Astrocyte of the spinal cord (primary cell): ENCODE measurements around the gene NECAB2.

Source experiments
- DNase-seq: peaks from one replicate; pipeline ENCODE4 v3.0.0; 2011; ENCODE audit warnings: low read depth, low spot score
- H3K4me3 ChIP-seq: 2 replicates; pipeline ENCODE4 v1.5.1; 2011; ENCODE audit warnings: low read depth, mild to moderate bottlenecking, low read length, moderate library complexity
- CTCF ChIP-seq: IDR thresholded peaks from 2 replicates; pipeline ENCODE4 v1.5.1; 2012; ENCODE audit warnings: low read depth, mild to moderate bottlenecking, low read length, inconsistent platforms
- in situ Hi-C: cut with HindIII; loops from 2 replicates; pipeline ENCODE4 v1.10.0; 2017; ENCODE audit warnings: low sequenced_read_pairs

The NECAB2 gene

GRCh38 chr16:83968891-83969649, 1.0 kb downstream of the NECAB2 start:
- no peak for DNase-seq
- in situ Hi-C loops: no loop called here
- no peak overlapping the region for H3K4me3 ChIP-seq
- TF ChIP-seq CTCF: no peak

- no peak overlapping the region for H3K4me3 ChIP-seq
- in situ Hi-C loops: no loop called here
- no peak for DNase-seq
- TF ChIP-seq CTCF: no peak
Measured at GRCh38 chr16:83969771-83970429, 1.9 kb downstream of the NECAB2 start.

GRCh38 chr16:83970430-83970815, 2.4 kb downstream of the NECAB2 start:
- no peak for DNase-seq
- TF ChIP-seq CTCF: no peak
- in situ Hi-C loops: no loop called here
- no peak overlapping the region for H3K4me3 ChIP-seq

GRCh38 chr16:83971165-83972130, 3.4 kb downstream of the NECAB2 start:
- in situ Hi-C loops: no loop called here
- no peak overlapping the region for H3K4me3 ChIP-seq
- DNase-seq: no peak
- no peak for TF ChIP-seq CTCF

GRCh38 chr16:83972256-83973008, 4.4 kb downstream of the NECAB2 start:
- no peak for DNase-seq
- in situ Hi-C loops: no loop called here
- no peak overlapping the region for H3K4me3 ChIP-seq
- TF ChIP-seq CTCF: no peak

GRCh38 chr16:83973077-83973476, 5.0 kb downstream of the NECAB2 start:
- in situ Hi-C loops: no loop called here
- DNase-seq: no peak
- no peak overlapping the region for H3K4me3 ChIP-seq
- no peak for TF ChIP-seq CTCF
